Prostate gland (tissue), 2 donors: Measurements from ENCODE around the gene TBCE.
"Not testable (repeated sequence)": the region's sequence is repeated elsewhere in the genome, so short reads cannot be mapped to it uniquely, and the experiment has no call there.

Experiments used
- POLR2A ChIP-seq: fragments of 450-650 bp; IDR thresholded peaks from one replicate; pipeline ENCODE4 v1.6.1; 2016; ENCODE audit warnings: antibody characterized with exemption, mild to moderate bottlenecking
- TF ChIP-seq, protein P1 (sequence below), 4 experiments: fragments of 200-600 bp in 2 of 4; fragments of 450-650 bp in 2 of 4; sonication (generic) in 2 of 4; IDR thresholded peaks; 1 replicate in 3 of 4; 2 replicates in 1 of 4; pipeline ENCODE4 v1.5.1; 2016 to 2019; ENCODE audit warnings: antibody characterized with exemption in 4 of 4, mild to moderate bottlenecking in 2 of 4, moderate library complexity in 2 of 4

DNA sequence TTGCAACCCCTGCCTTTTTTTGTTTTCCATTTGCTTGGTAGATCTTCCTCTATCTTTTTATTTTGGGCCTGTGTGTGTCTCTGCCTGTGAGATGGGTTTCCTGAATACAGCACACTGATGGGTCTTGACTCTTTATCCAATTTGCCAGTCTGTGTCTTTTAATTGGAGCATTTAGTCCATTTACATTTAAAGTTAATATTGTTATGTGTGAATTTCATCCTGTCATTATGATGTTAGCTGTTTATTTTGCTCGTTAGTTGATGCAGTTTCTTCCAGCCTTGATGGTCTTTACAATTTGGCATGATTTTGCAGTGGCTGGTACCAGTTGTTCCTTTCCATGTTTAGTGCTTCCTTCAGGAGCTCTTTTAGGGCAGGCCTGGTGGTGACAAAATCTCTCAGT, 18.4 kb downstream of the TBCE start:
- not testable (repeated sequence) for TF ChIP-seq POLR2A
- TF ChIP-seq, protein P1, sequence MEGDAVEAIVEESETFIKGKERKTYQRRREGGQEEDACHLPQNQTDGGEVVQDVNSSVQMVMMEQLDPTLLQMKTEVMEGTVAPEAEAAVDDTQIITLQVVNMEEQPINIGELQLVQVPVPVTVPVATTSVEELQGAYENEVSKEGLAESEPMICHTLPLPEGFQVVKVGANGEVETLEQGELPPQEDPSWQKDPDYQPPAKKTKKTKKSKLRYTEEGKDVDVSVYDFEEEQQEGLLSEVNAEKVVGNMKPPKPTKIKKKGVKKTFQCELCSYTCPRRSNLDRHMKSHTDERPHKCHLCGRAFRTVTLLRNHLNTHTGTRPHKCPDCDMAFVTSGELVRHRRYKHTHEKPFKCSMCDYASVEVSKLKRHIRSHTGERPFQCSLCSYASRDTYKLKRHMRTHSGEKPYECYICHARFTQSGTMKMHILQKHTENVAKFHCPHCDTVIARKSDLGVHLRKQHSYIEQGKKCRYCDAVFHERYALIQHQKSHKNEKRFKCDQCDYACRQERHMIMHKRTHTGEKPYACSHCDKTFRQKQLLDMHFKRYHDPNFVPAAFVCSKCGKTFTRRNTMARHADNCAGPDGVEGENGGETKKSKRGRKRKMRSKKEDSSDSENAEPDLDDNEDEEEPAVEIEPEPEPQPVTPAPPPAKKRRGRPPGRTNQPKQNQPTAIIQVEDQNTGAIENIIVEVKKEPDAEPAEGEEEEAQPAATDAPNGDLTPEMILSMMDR (IDR thresholded peaks at IDR 0.05) = not testable (repeated sequence)
